Measurements from ENCODE around the gene UQCRH.
"Not testable (repeated sequence)": the region's sequence is repeated elsewhere in the genome, so short reads cannot be mapped to it uniquely, and the experiment has no call there.

The UQCRH gene

GRCh38 chr1:46300673-46301405 lies 2.7 kb upstream of the UQCRH start:
- DNase-seq (ENCODE audit: low read depth), result no peak

GRCh38 chr1:46301406-46301807 lies 2.1 kb upstream of the UQCRH start:
- no peak for DNase-seq (ENCODE audit: low read depth)

- no peak for DNase-seq (ENCODE audit: low read depth)
Observed at GRCh38 chr1:46301808-46302640, 1.5 kb upstream of the UQCRH start.

GRCh38 chr1:46302641-46303037 lies 859 bp upstream of the UQCRH start:
- DNase-seq (ENCODE audit: low read depth), result no peak

- DNase-seq (ENCODE audit: low read depth), result no peak
Observed at GRCh38 chr1:46303872-46304326, 401 bp downstream of the UQCRH start.

- DNase-seq (ENCODE audit: low read depth), result no peak
Observed at GRCh38 chr1:46306159-46306530, 2.6 kb downstream of the UQCRH start.

- no peak for DNase-seq (ENCODE audit: low read depth)
Observed at GRCh38 chr1:46309401-46310159, 6.1 kb downstream of the UQCRH start.

GRCh38 chr1:46310321-46310720 lies 6.8 kb downstream of the UQCRH start:
- DNase-seq (ENCODE audit: low read depth), result no peak

GRCh38 chr1:46315669-46316403 lies 12.3 kb downstream of the UQCRH start:
- no peak for DNase-seq (ENCODE audit: low read depth)

GRCh38 chr1:46317323-46317722 lies 13.8 kb downstream of the UQCRH start:
- no peak for DNase-seq (ENCODE audit: low read depth)

GRCh38 chr1:46319301-46319700 lies 15.8 kb downstream of the UQCRH start:
- DNase-seq (ENCODE audit: low read depth), result not testable (repeated sequence)

GRCh38 chr1:46319960-46320914 lies 16.7 kb downstream of the UQCRH start:
- DNase-seq (ENCODE audit: low read depth), result not testable (repeated sequence)

GRCh38 chr1:46322191-46322590 lies 18.7 kb downstream of the UQCRH start:
- DNase-seq (ENCODE audit: low read depth), result not testable (repeated sequence)

- DNase-seq (ENCODE audit: low read depth), result not testable (repeated sequence)
Observed at GRCh38 chr1:46325285-46326076, 22.0 kb downstream of the UQCRH start.

- not testable (repeated sequence) for DNase-seq (ENCODE audit: low read depth)
Observed at GRCh38 chr1:46328182-46328581, 24.7 kb downstream of the UQCRH start.

GRCh38 chr1:46329807-46330206 lies 26.3 kb downstream of the UQCRH start:
- DNase-seq (ENCODE audit: low read depth), result not testable (repeated sequence)

- not testable (repeated sequence) for DNase-seq (ENCODE audit: low read depth)
Observed at GRCh38 chr1:46330381-46330780, 26.9 kb downstream of the UQCRH start.

- DNase-seq (ENCODE audit: low read depth), result not testable (repeated sequence)
Observed at GRCh38 chr1:46331786-46332540, 28.5 kb downstream of the UQCRH start.
